ENCODE measurements around the gene NXT1. TPM values are rescaled to one million over a fixed set of nuclear protein-coding genes. Genes with fewer than 3 reads are reported as not detected.

Gene NXT1
- total RNA-seq, 1 donor from 2014 or later: 17.9 TPM

DNA sequence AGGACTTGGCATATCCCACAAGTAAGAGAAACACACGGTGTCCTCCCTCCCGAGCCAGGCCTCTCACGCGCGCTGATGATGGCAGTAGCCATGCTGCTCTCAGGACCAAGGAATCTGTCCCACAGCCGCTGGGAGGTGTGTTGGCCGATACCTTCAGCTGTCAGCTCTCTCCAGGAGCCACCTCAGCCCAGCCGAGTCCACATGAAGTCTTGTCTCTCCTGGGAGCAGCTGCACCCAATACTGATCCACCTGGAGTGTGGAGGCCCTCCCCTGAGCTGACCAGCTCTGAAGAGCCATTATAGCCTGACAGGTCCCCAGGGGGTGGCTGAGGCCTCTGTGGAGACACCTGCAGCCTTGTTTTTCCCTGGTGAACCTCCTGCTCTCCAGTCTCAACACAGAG, 23.8 kb upstream of the NXT1 start:
- Histone ChIP-seq H3K4me1 (ENCODE audit: insufficient read depth, low read length) (no peaks in the 10 kb centered on the region), H2AFZ (ENCODE audit: low read depth, low read length) (no peak overlapping the region), H3K27ac (ENCODE audit: low read depth, low read length) (no peak overlapping the region), H3K36me3 (ENCODE audit: insufficient read depth, low read length) (no peaks in the 10 kb centered on the region), H3K4me3 (ENCODE audit: insufficient read depth, low read depth, low read length) (no peak overlapping the region), H3K79me2 (ENCODE audit: insufficient read depth, low read length) (no peaks in the 10 kb centered on the region), H3K9ac (ENCODE audit: low read length) (no peak overlapping the region), H3K4me2 (ENCODE audit: low read length) (no peak overlapping the region), H3K9me3 (ENCODE audit: insufficient read depth, low read depth, low read length) (no peaks in the 10 kb centered on the region), H3K27me3 (ENCODE audit: insufficient read depth, low read length) (no peaks in the 10 kb centered on the region), H4K20me1 (ENCODE audit: insufficient read depth, low read length) (no peaks in the 10 kb centered on the region)
- FAIRE-seq (no peak), DNase-seq (ENCODE audit: low read depth) (no peak)
- Mint-ChIP-seq H3K4me3 (ENCODE audit: unreplicated experiment) (no peak overlapping the region), H3K36me3 (ENCODE audit: low read depth, unreplicated experiment) (peaks cover 5% of the 10 kb centered on the region), H3K9me3 (ENCODE audit: unreplicated experiment) (no peaks in the 10 kb centered on the region), H3K4me1 (ENCODE audit: low read depth, unreplicated experiment) (peaks cover 2% of the 10 kb centered on the region), H3K27ac (ENCODE audit: unreplicated experiment) (no peak overlapping the region), H3K27me3 (ENCODE audit: low read depth, unreplicated experiment) (peaks cover 11% of the 10 kb centered on the region)
- no peak for TF ChIP-seq EZH2 (IDR thresholded peaks at IDR 0.05; ENCODE audit: insufficient read depth, low read length)
- no peak for TF ChIP-seq CTCF (IDR thresholded peaks at IDR 0.05; ENCODE audit: insufficient read depth, low read depth, low read length)

GRCh38 chr20:23327617-23328333, 22.8 kb upstream of the NXT1 start:
- Mint-ChIP-seq H3K9me3 (ENCODE audit: unreplicated experiment) (no peaks in the 10 kb centered on the region), H3K4me3 (ENCODE audit: unreplicated experiment) (no peak overlapping the region), H3K27me3 (ENCODE audit: low read depth, unreplicated experiment) (peaks cover 11% of the 10 kb centered on the region), H3K27ac (ENCODE audit: unreplicated experiment) (no peak overlapping the region), H3K4me1 (ENCODE audit: low read depth, unreplicated experiment) (peaks cover 2% of the 10 kb centered on the region), H3K36me3 (ENCODE audit: low read depth, unreplicated experiment) (peaks cover 5% of the 10 kb centered on the region)
- no peak for DNase-seq (ENCODE audit: low read depth)
- no peak for FAIRE-seq
- H3K4me1 ChIP-seq (ENCODE audit: insufficient read depth, low read length): no peaks in the 10 kb centered on the region
- H3K9ac ChIP-seq (ENCODE audit: low read length): no peak overlapping the region
- H3K36me3 ChIP-seq (ENCODE audit: insufficient read depth, low read length): no peaks in the 10 kb centered on the region
- H3K9me3 ChIP-seq (ENCODE audit: insufficient read depth, low read depth, low read length): no peaks in the 10 kb centered on the region
- no peaks in the 10 kb centered on the region for H4K20me1 ChIP-seq (ENCODE audit: insufficient read depth, low read length)
- TF ChIP-seq EZH2 (IDR thresholded peaks at IDR 0.05; ENCODE audit: insufficient read depth, low read length) (no peak), CTCF (IDR thresholded peaks at IDR 0.05; ENCODE audit: insufficient read depth, low read depth, low read length) (no peak)
- no peak overlapping the region for H3K27ac ChIP-seq (ENCODE audit: low read depth, low read length)
- no peaks in the 10 kb centered on the region for H3K27me3 ChIP-seq (ENCODE audit: insufficient read depth, low read length)
- H2AFZ ChIP-seq (ENCODE audit: low read depth, low read length): no peak overlapping the region
- no peak overlapping the region for H3K4me2 ChIP-seq (ENCODE audit: low read length)
- H3K79me2 ChIP-seq (ENCODE audit: insufficient read depth, low read length): no peaks in the 10 kb centered on the region
- H3K4me3 ChIP-seq (ENCODE audit: insufficient read depth, low read depth, low read length): no peak overlapping the region
